Measurements from ENCODE around the gene CAPZB. TPM values are rescaled to one million over a fixed set of nuclear protein-coding genes. Genes with fewer than 3 reads are reported as not detected.
"Not testable (repeated sequence)": the region's sequence is repeated elsewhere in the genome, so short reads cannot be mapped to it uniquely, and the experiment has no call there.

CAPZB gene
- total RNA-seq, 2 experiments from 2014 or later = 492 to 518 TPM

GRCh38 chr1:19514391-19514831, 29.1 kb upstream of the CAPZB start:
- H3K27me3 Mint-ChIP-seq (ENCODE audit: low read depth) = no peaks in the 10 kb centered on the region
- ATAC-seq (no peak), DNase-seq (no peak)
- H3K9me3 Mint-ChIP-seq (ENCODE audit: insufficient read depth) = no peaks in the 10 kb centered on the region
- no peak overlapping the region for H3K4me3 Mint-ChIP-seq
- H3K36me3 Mint-ChIP-seq (ENCODE audit: low read depth) = no peaks in the 10 kb centered on the region
- H3K27ac Mint-ChIP-seq = no peak overlapping the region
- CTCF ChIA-PET = no interaction called here
- POLR2A ChIA-PET = no interaction called here
- peaks cover 18% of the 10 kb centered on the region for H3K4me1 Mint-ChIP-seq (ENCODE audit: low read depth)

- ATAC-seq = no peak
- H3K9me3 Mint-ChIP-seq (ENCODE audit: insufficient read depth) = no peaks in the 10 kb centered on the region
- no peaks in the 10 kb centered on the region for H3K27me3 Mint-ChIP-seq (ENCODE audit: low read depth)
- peaks cover 3% of the 10 kb centered on the region for H3K36me3 Mint-ChIP-seq (ENCODE audit: low read depth)
- ChIA-PET CTCF (interaction anchor here (2.6 kb wide), 1 partner anchor 69 kb away, joined by 8 read pairs; no protein-coding TSS in a partner anchor), POLR2A (no interaction called here)
- no peak overlapping the region for H3K27ac Mint-ChIP-seq
- peaks cover 29% of the 10 kb centered on the region for H3K4me1 Mint-ChIP-seq (ENCODE audit: low read depth)
- no peak for DNase-seq
- no peak overlapping the region for H3K4me3 Mint-ChIP-seq
Measured at GRCh38 chr1:19512545-19512944, 27.2 kb upstream of the CAPZB start.

- no peak overlapping the region for H3K4me3 Mint-ChIP-seq
- DNase-seq (no peak), ATAC-seq (no peak)
- H3K27ac Mint-ChIP-seq = no peak overlapping the region
- POLR2A ChIA-PET = interaction anchor here (0.8 kb wide), 1 partner anchor 10 kb away, joined by 3 read pairs; no protein-coding TSS in a partner anchor
- CTCF ChIA-PET = interaction anchor here (1.0 to 2.6 kb wide), 2 partner anchors 71 to 147 kb away, joined by 3 to 8 read pairs; no protein-coding TSS in a partner anchor
- no peaks in the 10 kb centered on the region for H3K9me3 Mint-ChIP-seq (ENCODE audit: insufficient read depth)
- H3K4me1 Mint-ChIP-seq (ENCODE audit: low read depth) = peaks cover 31% of the 10 kb centered on the region
- H3K27me3 Mint-ChIP-seq (ENCODE audit: low read depth) = no peaks in the 10 kb centered on the region
- H3K36me3 Mint-ChIP-seq (ENCODE audit: low read depth) = peaks cover 3% of the 10 kb centered on the region
Measured at GRCh38 chr1:19511116-19511515, 25.8 kb upstream of the CAPZB start.

DNA sequence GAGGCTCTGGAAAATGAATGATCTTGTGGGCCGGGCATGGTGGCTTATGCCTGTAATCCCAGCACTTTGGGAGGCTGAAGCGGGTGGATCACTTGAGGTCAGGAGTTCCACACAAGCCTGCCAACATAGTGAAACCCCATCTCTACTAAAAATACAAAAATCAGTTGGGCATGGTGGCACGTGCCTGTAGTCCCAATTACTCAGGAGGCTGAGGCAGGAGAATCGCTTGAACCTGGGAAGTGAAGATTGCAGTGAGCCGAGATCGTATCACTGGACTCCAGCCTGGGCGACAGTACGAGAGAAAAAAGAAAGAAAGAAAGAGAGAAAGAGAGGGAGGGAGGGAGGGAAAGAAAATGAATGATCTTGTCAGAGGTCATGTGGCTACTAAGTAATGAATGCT, 24.3 kb upstream of the CAPZB start:
- ATAC-seq; H3K36me3 Mint-ChIP-seq (ENCODE audit: low read depth); H3K4me3 Mint-ChIP-seq; DNase-seq; H3K27ac Mint-ChIP-seq; H3K27me3 Mint-ChIP-seq (ENCODE audit: low read depth); CTCF ChIA-PET; H3K9me3 Mint-ChIP-seq (ENCODE audit: insufficient read depth): not testable (repeated sequence)
- H3K4me1 Mint-ChIP-seq (ENCODE audit: low read depth) = peaks cover 45% of the 10 kb centered on the region
- POLR2A ChIA-PET = interaction anchor here (0.7 kb wide), 1 partner anchor 135 kb away, joined by 3 read pairs; the partner anchor contains the start of gene NBL1

- H3K27me3 Mint-ChIP-seq (ENCODE audit: low read depth) = no peaks in the 10 kb centered on the region
- no peak overlapping the region for H3K27ac Mint-ChIP-seq
- DNase-seq (no peak), ATAC-seq (no peak)
- CTCF ChIA-PET = interaction anchor here (0.9 to 1.1 kb wide), 2 partner anchors 31 to 106 kb away, joined by 3 read pairs; no protein-coding TSS in a partner anchor
- peaks cover 48% of the 10 kb centered on the region for H3K4me1 Mint-ChIP-seq (ENCODE audit: low read depth)
- no peak overlapping the region for H3K4me3 Mint-ChIP-seq
- H3K36me3 Mint-ChIP-seq (ENCODE audit: low read depth) = peaks cover 3% of the 10 kb centered on the region
- peaks cover under 1% of the 10 kb centered on the region for H3K9me3 Mint-ChIP-seq (ENCODE audit: insufficient read depth)
- POLR2A ChIA-PET = no interaction called here
Measured at GRCh38 chr1:19507516-19507915, 22.2 kb upstream of the CAPZB start.

GRCh38 chr1:19505693-19506457, 20.5 kb upstream of the CAPZB start:
- no peaks in the 10 kb centered on the region for H3K27me3 Mint-ChIP-seq (ENCODE audit: low read depth)
- ATAC-seq (no peak), DNase-seq (no peak)
- peaks cover 3% of the 10 kb centered on the region for H3K36me3 Mint-ChIP-seq (ENCODE audit: low read depth)
- ChIA-PET POLR2A (interaction anchor here (0.9 kb wide), 1 partner anchor 115 kb away, joined by 3 read pairs; no protein-coding TSS in a partner anchor), CTCF (no interaction called here)
- peaks cover 3% of the 10 kb centered on the region for H3K9me3 Mint-ChIP-seq (ENCODE audit: insufficient read depth)
- H3K4me3 Mint-ChIP-seq = no peak overlapping the region
- H3K4me1 Mint-ChIP-seq (ENCODE audit: low read depth) = peaks cover 46% of the 10 kb centered on the region
- H3K27ac Mint-ChIP-seq = no peak overlapping the region

- Mint-ChIP-seq H3K4me1 (ENCODE audit: low read depth) (peaks cover 39% of the 10 kb centered on the region), H3K27ac (no peak overlapping the region), H3K9me3 (ENCODE audit: insufficient read depth) (peaks cover 3% of the 10 kb centered on the region), H3K4me3 (no peak overlapping the region), H3K36me3 (ENCODE audit: low read depth) (peaks cover 3% of the 10 kb centered on the region), H3K27me3 (ENCODE audit: low read depth) (no peaks in the 10 kb centered on the region)
- POLR2A ChIA-PET = interaction anchor here (0.6 to 0.9 kb wide), 2 partner anchors 114 to 139 kb away, joined by 3 read pairs; no protein-coding TSS in a partner anchor
- CTCF ChIA-PET = interaction anchor here (0.8 kb wide), 1 partner anchor 10 kb away, joined by 3 read pairs; no protein-coding TSS in a partner anchor
- no peak for DNase-seq
- ATAC-seq = no peak
Measured at GRCh38 chr1:19504796-19505692, 19.7 kb upstream of the CAPZB start.

- H3K27me3 Mint-ChIP-seq (ENCODE audit: low read depth); DNase-seq; H3K9me3 Mint-ChIP-seq (ENCODE audit: insufficient read depth); H3K27ac Mint-ChIP-seq; H3K36me3 Mint-ChIP-seq (ENCODE audit: low read depth); H3K4me3 Mint-ChIP-seq; ATAC-seq: not testable (repeated sequence)
- peaks cover 20% of the 10 kb centered on the region for H3K4me1 Mint-ChIP-seq (ENCODE audit: low read depth)
- ChIA-PET POLR2A (interaction anchor here (0.7 kb wide), 1 partner anchor 14 kb away, joined by 3 read pairs; no protein-coding TSS in a partner anchor), CTCF (interaction anchor here (0.8 kb wide), 1 partner anchor 15 kb away, joined by 3 read pairs; no protein-coding TSS in a partner anchor)
Measured at GRCh38 chr1:19502284-19502683, 16.9 kb upstream of the CAPZB start.

- H3K27ac Mint-ChIP-seq; H3K4me3 Mint-ChIP-seq; H3K27me3 Mint-ChIP-seq (ENCODE audit: low read depth); ATAC-seq; H3K9me3 Mint-ChIP-seq (ENCODE audit: insufficient read depth); H3K36me3 Mint-ChIP-seq (ENCODE audit: low read depth); DNase-seq; POLR2A ChIA-PET: not testable (repeated sequence)
- CTCF ChIA-PET = interaction anchor here (1.0 to 1.4 kb wide), 3 partner anchors 12 to 154 kb away, joined by 3 to 7 read pairs (median 3); no protein-coding TSS in a partner anchor
- peaks cover 19% of the 10 kb centered on the region for H3K4me1 Mint-ChIP-seq (ENCODE audit: low read depth)
Measured at GRCh38 chr1:19499887-19500286, 14.5 kb upstream of the CAPZB start.

DNA sequence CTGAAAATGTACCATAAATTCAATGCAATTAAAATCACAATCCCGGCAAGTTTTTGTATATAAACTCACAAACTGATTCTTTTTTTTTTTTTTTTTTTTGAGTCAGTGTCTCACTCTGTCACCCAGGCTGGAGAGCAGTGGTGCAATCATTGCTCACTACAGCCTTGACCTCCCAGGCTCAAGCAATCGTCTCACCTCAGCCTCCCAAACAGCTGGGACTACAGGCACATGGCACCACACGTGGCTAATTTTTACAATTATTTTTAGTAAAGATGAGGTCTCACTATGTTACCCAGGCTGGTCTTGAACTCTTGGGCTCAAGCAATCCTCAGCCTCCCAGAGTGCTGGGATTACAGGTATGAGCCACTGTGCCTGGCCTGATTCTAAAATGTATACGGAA, 12.1 kb upstream of the CAPZB start:
- H3K4me1 Mint-ChIP-seq (ENCODE audit: low read depth) = peaks cover 15% of the 10 kb centered on the region
- H3K27ac Mint-ChIP-seq; DNase-seq; POLR2A ChIA-PET; CTCF ChIA-PET; H3K9me3 Mint-ChIP-seq (ENCODE audit: insufficient read depth); H3K36me3 Mint-ChIP-seq (ENCODE audit: low read depth); ATAC-seq; H3K4me3 Mint-ChIP-seq; H3K27me3 Mint-ChIP-seq (ENCODE audit: low read depth): not testable (repeated sequence)

GRCh38 chr1:19496527-19496874, 11.2 kb upstream of the CAPZB start:
- Mint-ChIP-seq H3K27ac (no peak overlapping the region), H3K4me1 (ENCODE audit: low read depth) (peaks cover 12% of the 10 kb centered on the region), H3K9me3 (ENCODE audit: insufficient read depth) (no peaks in the 10 kb centered on the region), H3K27me3 (ENCODE audit: low read depth) (no peaks in the 10 kb centered on the region), H3K4me3 (no peak overlapping the region), H3K36me3 (ENCODE audit: low read depth) (peaks cover 2% of the 10 kb centered on the region)
- no peak for DNase-seq
- CTCF ChIA-PET = interaction anchor here (0.6 to 1.2 kb wide), 3 partner anchors 10 to 157 kb away, joined by 3 to 5 read pairs (median 4); no protein-coding TSS in a partner anchor
- POLR2A ChIA-PET = no interaction called here
- no peak for ATAC-seq
